Measurements from ENCODE around the gene C1QTNF8.

The C1QTNF8 gene

GRCh38 chr16:1073262-1073558, 22.8 kb downstream of the C1QTNF8 start:
- Histone ChIP-seq H3K9me2 (ENCODE audit: low read depth, low read length) (no peaks in the 10 kb centered on the region), H3K4me1 (ENCODE audit: insufficient read depth, low read length, severe bottlenecking) (no peaks in the 10 kb centered on the region), H3K4me3 (ENCODE audit: low read depth, low read length, poor library complexity, severe bottlenecking) (no peak overlapping the region), H3K27me3 (ENCODE audit: insufficient read depth, low read length) (no peaks in the 10 kb centered on the region), H3K9me3 (ENCODE audit: low read length) (no peaks in the 10 kb centered on the region), H2AFZ (ENCODE audit: low read length) (no peak overlapping the region), H3K9ac (ENCODE audit: low read length) (no peak overlapping the region), H3K4me2 (ENCODE audit: low read length) (no peak overlapping the region), H3K36me3 (ENCODE audit: insufficient read depth, low read length) (no peaks in the 10 kb centered on the region), H4K20me1 (ENCODE audit: insufficient read depth, low read length) (no peaks in the 10 kb centered on the region), H3F3A (ENCODE audit: insufficient read depth, low read length) (no peaks in the 10 kb centered on the region), H3K27ac (ENCODE audit: low read depth, low read length, poor library complexity, severe bottlenecking) (no peak overlapping the region), H3K79me2 (ENCODE audit: insufficient read depth, low read length) (no peaks in the 10 kb centered on the region)
- TF ChIP-seq EZH2 (IDR thresholded peaks at IDR 0.05; ENCODE audit: borderline replicate concordance, low read length) = no peak
- TF ChIP-seq, protein P1, sequence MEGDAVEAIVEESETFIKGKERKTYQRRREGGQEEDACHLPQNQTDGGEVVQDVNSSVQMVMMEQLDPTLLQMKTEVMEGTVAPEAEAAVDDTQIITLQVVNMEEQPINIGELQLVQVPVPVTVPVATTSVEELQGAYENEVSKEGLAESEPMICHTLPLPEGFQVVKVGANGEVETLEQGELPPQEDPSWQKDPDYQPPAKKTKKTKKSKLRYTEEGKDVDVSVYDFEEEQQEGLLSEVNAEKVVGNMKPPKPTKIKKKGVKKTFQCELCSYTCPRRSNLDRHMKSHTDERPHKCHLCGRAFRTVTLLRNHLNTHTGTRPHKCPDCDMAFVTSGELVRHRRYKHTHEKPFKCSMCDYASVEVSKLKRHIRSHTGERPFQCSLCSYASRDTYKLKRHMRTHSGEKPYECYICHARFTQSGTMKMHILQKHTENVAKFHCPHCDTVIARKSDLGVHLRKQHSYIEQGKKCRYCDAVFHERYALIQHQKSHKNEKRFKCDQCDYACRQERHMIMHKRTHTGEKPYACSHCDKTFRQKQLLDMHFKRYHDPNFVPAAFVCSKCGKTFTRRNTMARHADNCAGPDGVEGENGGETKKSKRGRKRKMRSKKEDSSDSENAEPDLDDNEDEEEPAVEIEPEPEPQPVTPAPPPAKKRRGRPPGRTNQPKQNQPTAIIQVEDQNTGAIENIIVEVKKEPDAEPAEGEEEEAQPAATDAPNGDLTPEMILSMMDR (IDR thresholded peaks at IDR 0.05; ENCODE audit: low read length) = no peak

DNA sequence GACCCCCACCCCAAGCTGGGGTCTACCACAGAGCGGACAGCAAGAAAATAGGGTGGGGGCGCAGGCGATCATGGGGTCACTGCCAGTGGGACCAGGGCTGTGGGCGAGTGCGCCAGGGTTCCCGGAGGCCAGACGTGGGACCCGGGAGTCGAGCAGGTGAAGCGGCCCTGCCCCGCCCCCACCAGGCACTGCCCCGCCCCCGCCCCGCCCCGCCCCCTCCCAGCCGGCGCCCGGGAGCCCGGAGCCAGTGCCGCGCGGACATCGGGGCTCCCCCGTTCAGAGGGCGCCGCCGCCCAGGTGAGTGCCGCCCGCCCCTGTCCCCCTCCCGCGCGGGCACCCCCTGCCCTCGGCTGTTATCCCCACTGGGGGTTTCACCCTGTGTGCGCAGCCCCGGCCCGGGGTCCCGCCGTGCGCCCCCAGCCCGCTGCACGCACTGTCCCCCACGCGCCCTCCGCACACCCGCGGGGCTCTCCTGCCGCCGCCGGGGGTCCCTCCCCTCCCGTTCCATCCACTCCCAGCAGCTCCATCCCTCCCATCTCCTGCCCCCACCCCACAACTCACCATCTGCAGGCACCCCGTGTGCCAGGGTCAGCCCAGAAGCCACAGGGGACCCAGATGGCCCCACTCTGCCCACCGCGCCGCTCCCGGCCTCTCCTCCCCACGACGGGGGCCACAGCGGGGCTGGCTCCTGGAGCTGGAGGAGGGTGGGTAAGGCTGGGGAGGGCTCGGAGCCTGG, 23.4 kb downstream of the C1QTNF8 start, which contains the start of gene SSTR5:
Gene SSTR5, plus strand, starts transcription at position 222 of the 736 bp plus-strand sequence. CDS start 6,122 bp downstream, outside the sequence.
- H4K20me1 ChIP-seq (ENCODE audit: insufficient read depth, low read length) = no peaks in the 10 kb centered on the region
- H2AFZ ChIP-seq (ENCODE audit: low read length) = no peak within 1 kb of the TSS
- no peak for TF ChIP-seq EZH2 (IDR thresholded peaks at IDR 0.05; ENCODE audit: borderline replicate concordance, low read length)
- TF ChIP-seq, protein P1 (IDR thresholded peaks at IDR 0.05; ENCODE audit: low read length) = no peak
- no peak within 1 kb of the TSS for H3K9ac ChIP-seq (ENCODE audit: low read length)
- no peaks in the 10 kb centered on the region for H3K4me1 ChIP-seq (ENCODE audit: insufficient read depth, low read length, severe bottlenecking)
- no peaks in the 10 kb centered on the region for H3K9me3 ChIP-seq (ENCODE audit: low read length)
- no peak within 1 kb of the TSS for H3K4me2 ChIP-seq (ENCODE audit: low read length)
- no peaks in the 10 kb centered on the region for H3K9me2 ChIP-seq (ENCODE audit: low read depth, low read length)
- no peak within 1 kb of the TSS for H3K4me3 ChIP-seq (ENCODE audit: low read depth, low read length, poor library complexity, severe bottlenecking)
- H3K79me2 ChIP-seq (ENCODE audit: insufficient read depth, low read length) = no peaks in the 10 kb centered on the region
- no peaks in the 10 kb centered on the region for H3F3A ChIP-seq (ENCODE audit: insufficient read depth, low read length)
- H3K36me3 ChIP-seq (ENCODE audit: insufficient read depth, low read length) = no peaks in the 10 kb centered on the region
- H3K27me3 ChIP-seq (ENCODE audit: insufficient read depth, low read length) = no peaks in the 10 kb centered on the region
- H3K27ac ChIP-seq (ENCODE audit: low read depth, low read length, poor library complexity, severe bottlenecking) = no peak within 1 kb of the TSS

DNA sequence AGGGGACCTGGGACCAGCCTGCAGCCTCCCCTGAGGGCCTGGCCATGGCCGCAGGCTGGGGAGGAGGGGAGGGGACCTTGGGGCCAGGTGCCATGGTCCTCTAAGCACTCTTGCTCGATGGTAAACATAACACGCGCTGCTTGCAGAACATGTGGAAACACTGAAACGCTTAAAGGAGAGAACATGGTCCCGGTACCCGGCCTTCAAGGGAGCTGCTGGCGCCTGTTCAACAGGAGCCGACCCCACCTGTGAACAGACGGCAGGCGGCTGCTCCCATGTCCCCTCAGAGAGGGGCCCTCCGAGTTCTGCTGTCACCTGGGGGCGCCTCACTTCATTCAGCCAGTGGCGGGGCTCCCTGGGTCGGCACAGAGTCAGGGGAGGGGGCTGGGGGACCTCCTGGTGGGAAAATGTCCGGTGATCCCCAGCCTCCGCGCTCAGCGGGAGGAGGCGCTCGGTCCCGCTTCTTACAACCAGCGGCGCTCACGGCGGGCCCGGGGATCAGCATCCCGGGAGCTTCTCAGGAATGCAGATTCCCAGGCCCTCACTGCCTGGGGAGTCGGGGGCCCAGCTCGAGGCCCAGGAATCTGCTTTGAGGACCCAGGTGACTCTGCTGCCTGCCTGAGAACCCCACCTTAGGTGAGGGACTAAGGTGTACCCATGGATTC, 24.4 kb downstream of the C1QTNF8 start:
- Histone ChIP-seq H3K9ac (ENCODE audit: low read length) (no peak overlapping the region), H3K4me2 (ENCODE audit: low read length) (no peak overlapping the region)

More for the DNA sequence above, 24.4 kb downstream of the C1QTNF8 start:
- Histone ChIP-seq H3K4me1 (ENCODE audit: insufficient read depth, low read length, severe bottlenecking) (no peaks in the 10 kb centered on the region), H3K79me2 (ENCODE audit: insufficient read depth, low read length) (no peaks in the 10 kb centered on the region), H3K9me2 (ENCODE audit: low read depth, low read length) (no peaks in the 10 kb centered on the region), H3F3A (ENCODE audit: insufficient read depth, low read length) (no peaks in the 10 kb centered on the region), H4K20me1 (ENCODE audit: insufficient read depth, low read length) (no peaks in the 10 kb centered on the region), H3K27ac (ENCODE audit: low read depth, low read length, poor library complexity, severe bottlenecking) (no peak overlapping the region), H3K4me3 (ENCODE audit: low read depth, low read length, poor library complexity, severe bottlenecking) (no peak overlapping the region), H3K27me3 (ENCODE audit: insufficient read depth, low read length) (no peaks in the 10 kb centered on the region), H3K9me3 (ENCODE audit: low read length) (no peaks in the 10 kb centered on the region), H3K36me3 (ENCODE audit: insufficient read depth, low read length) (no peaks in the 10 kb centered on the region), H2AFZ (ENCODE audit: low read length) (no peak overlapping the region)
- TF ChIP-seq EZH2 (IDR thresholded peaks at IDR 0.05; ENCODE audit: borderline replicate concordance, low read length) = no peak
- TF ChIP-seq, protein P1 (IDR thresholded peaks at IDR 0.05; ENCODE audit: low read length) = no peak

All from OCI-LY1 (cell line).